Measurements from ENCODE around the gene SIL1. TPM values are rescaled to one million over a fixed set of nuclear protein-coding genes. Genes with fewer than 3 reads are reported as not detected.
A peak's percentile ranks its signal among the peaks of the same experiment; 100 is the strongest.
"Not testable (repeated sequence)": the region's sequence is repeated elsewhere in the genome, so short reads cannot be mapped to it uniquely, and the experiment has no call there.

Gene SIL1
- total RNA-seq, 1 donor from 2014 or later = 40.9 TPM

DNA sequence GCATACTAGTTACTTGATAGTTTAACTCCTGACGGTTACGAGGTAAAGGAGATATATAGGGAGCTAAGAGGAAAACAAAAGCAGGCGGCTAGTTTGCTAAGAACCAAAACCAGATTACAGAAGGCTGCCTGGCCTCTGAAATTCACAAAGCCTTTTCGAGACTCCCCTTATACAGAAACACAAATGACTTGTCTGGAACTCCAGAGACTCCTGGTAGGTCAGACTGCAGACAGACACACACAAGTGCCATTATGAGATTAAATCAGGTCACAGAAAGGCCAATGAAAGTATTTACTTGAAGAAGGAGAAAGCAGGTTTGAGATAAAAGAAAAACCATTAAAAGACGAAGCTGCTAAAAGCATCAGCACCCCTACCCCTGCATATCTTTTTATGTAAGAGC, 180.5 kb downstream of the SIL1 start:
- H3K27ac Mint-ChIP-seq = no peak overlapping the region
- H3K4me1 Mint-ChIP-seq (ENCODE audit: unreplicated experiment) = peaks cover 14% of the 10 kb centered on the region
- DNase-seq (ENCODE audit: extremely low spot score, unreplicated experiment) = no peak
- H3K4me3 Mint-ChIP-seq = no peak overlapping the region
- peaks cover 33% of the 10 kb centered on the region for H3K36me3 Mint-ChIP-seq
- TF ChIP-seq, protein P1, sequence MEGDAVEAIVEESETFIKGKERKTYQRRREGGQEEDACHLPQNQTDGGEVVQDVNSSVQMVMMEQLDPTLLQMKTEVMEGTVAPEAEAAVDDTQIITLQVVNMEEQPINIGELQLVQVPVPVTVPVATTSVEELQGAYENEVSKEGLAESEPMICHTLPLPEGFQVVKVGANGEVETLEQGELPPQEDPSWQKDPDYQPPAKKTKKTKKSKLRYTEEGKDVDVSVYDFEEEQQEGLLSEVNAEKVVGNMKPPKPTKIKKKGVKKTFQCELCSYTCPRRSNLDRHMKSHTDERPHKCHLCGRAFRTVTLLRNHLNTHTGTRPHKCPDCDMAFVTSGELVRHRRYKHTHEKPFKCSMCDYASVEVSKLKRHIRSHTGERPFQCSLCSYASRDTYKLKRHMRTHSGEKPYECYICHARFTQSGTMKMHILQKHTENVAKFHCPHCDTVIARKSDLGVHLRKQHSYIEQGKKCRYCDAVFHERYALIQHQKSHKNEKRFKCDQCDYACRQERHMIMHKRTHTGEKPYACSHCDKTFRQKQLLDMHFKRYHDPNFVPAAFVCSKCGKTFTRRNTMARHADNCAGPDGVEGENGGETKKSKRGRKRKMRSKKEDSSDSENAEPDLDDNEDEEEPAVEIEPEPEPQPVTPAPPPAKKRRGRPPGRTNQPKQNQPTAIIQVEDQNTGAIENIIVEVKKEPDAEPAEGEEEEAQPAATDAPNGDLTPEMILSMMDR (conservative IDR thresholded peaks at IDR 0.05) = no peak
- no peaks in the 10 kb centered on the region for H3K27me3 Mint-ChIP-seq
- peaks cover 10% of the 10 kb centered on the region for H3K9me3 Mint-ChIP-seq

DNA sequence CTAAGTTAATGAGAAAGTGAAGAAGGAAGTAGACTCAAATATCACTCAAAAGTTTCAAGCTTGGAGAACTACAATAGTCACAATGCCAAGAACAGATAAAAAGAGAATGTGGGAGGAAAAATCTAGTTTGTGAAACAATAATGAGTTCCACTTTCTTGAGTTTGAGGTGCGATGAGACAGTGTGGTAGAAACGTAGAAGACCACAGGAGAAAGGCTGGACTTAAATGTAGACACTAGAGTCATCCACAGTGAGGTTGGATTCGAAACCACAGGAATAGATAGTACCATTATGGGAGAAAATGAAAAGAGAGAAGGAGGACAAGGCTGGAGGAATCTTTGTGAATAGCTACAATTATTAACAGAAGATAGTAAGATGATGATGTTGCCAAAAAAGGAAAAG, 182.0 kb downstream of the SIL1 start:
- peaks cover 6% of the 10 kb centered on the region for H3K9me3 Mint-ChIP-seq
- H3K36me3 Mint-ChIP-seq = peaks cover 28% of the 10 kb centered on the region
- no peak for DNase-seq (ENCODE audit: extremely low spot score, unreplicated experiment)
- H3K4me1 Mint-ChIP-seq (ENCODE audit: unreplicated experiment) = peaks cover 13% of the 10 kb centered on the region
- H3K27ac Mint-ChIP-seq = no peak overlapping the region
- H3K4me3 Mint-ChIP-seq = no peak overlapping the region
- no peaks in the 10 kb centered on the region for H3K27me3 Mint-ChIP-seq
- TF ChIP-seq, protein P1 (conservative IDR thresholded peaks at IDR 0.05) = no peak

DNA sequence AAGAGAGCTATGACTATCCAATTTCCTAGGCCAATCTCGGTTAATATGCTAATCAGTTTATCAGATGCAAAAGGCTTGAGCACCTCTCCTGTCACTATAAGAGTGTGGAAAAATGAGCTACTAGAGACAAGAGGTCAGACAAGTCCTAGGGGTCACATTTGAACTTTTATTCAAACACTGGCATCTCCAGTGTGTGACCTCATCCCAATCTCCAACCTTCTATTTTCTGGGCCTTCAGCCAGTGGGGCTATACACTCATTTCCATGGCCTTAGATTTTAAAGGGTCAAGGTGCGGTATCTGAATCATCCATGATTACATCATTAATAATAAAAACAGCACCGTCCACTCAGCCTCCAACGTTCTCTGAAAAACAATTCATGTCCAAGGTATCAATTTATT, 183.4 kb downstream of the SIL1 start:
- TF ChIP-seq, protein P1 (conservative IDR thresholded peaks at IDR 0.05) = no peak
- peaks cover 6% of the 10 kb centered on the region for H3K9me3 Mint-ChIP-seq
- no peak for DNase-seq (ENCODE audit: extremely low spot score, unreplicated experiment)
- peaks cover 20% of the 10 kb centered on the region for H3K36me3 Mint-ChIP-seq
- H3K27ac Mint-ChIP-seq = no peak overlapping the region
- no peak overlapping the region for H3K4me3 Mint-ChIP-seq
- no peaks in the 10 kb centered on the region for H3K27me3 Mint-ChIP-seq
- H3K4me1 Mint-ChIP-seq (ENCODE audit: unreplicated experiment) = peaks cover 13% of the 10 kb centered on the region

DNA sequence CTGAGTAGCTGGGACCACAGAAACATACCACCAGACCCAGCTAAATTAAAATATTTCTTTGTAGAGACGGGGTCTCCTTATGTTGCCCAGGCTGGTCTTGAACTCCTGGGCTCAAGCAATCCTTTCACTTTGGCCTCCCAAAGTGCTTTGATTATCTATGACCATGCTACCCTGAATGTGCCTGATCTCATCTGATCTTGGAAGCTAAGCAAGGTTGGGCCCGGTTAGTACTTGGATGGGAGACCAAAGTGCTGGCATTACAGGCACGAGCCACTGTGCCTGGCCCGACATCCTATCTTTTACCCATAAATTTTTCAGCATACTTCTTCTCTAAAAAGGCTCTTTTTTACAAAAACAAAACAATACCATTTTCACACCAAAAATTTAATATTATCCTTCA, 186.0 kb downstream of the SIL1 start:
- DNase-seq (ENCODE audit: extremely low spot score, unreplicated experiment) = no peak
- Mint-ChIP-seq H3K9me3 (peaks cover 6% of the 10 kb centered on the region), H3K4me1 (ENCODE audit: unreplicated experiment) (peaks cover 6% of the 10 kb centered on the region), H3K27ac (peak overlapping the region; percentile 81), H3K4me3 (peak overlapping the region; percentile 86), H3K27me3 (no peaks in the 10 kb centered on the region), H3K36me3 (peaks cover 14% of the 10 kb centered on the region)
- TF ChIP-seq, protein P1 (conservative IDR thresholded peaks at IDR 0.05) = no peak

DNA sequence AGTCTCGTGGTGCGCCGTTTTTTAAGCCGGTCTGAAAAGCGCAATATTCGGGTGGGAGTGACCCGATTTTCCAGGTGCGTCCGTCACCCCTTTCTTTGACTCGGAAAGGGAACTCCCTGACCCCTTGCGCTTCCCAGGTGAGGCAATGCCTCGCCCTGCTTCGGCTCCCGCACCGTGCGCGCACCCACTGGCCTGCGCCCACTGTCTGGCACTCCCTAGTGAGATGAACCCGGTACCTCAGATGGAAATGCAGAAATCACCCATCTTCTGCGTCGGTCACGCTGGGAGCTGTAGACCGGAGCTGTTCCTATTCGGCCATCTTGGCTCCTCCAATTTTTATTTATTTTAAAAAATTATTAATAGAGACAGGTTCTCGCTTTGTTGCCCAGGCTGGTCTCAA, 187.0 kb downstream of the SIL1 start:
- H3K9me3 Mint-ChIP-seq; H3K4me1 Mint-ChIP-seq (ENCODE audit: unreplicated experiment); H3K27me3 Mint-ChIP-seq; H3K36me3 Mint-ChIP-seq; DNase-seq (ENCODE audit: extremely low spot score, unreplicated experiment): not testable (repeated sequence)
- H3K27ac Mint-ChIP-seq = peak overlapping the region; percentile 81
- peak overlapping the region; percentile 86 for H3K4me3 Mint-ChIP-seq

DNA sequence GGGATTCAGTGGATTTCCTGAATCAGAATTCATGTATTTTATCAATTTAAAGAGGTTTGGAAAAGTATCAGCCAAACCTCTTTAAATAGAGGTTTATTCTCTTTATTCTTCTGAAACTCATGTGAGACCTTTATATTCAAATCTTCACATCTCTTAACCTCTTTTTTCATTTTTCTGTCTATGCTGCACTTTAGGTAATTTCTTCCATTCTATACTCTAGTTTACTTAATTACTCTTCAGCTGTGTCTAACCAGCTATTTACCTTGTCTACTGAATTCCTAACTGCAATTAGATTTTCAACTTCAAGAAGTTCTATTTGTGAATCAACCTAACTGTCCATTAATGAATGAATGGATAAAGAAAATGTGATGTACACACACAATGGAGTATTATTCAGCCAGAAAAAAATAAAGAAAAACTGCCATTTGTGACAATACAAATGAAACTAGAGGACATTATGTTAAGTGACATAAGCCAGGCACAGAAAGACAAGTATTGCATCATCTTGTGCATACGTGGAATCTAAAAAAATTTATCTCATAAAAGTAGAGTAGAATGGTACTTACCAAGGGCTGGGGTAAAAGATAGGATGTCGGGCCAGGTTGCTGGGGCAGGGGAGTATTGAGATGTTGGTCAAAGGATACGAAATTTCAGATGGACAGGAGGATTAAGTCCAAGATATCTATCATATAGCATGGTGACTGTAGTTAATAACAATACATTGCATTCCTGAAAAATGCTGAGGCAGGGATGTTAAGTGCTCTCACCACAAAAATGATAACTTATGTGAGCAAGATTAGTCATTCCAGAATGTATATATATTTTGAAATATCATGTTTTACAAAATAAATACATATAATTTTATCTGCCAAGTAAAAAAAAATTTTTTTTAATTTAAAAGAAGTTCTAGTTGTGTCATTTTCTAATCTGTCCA, 193.5 kb downstream of the SIL1 start:
- Mint-ChIP-seq H3K36me3 (peaks cover 19% of the 10 kb centered on the region), H3K9me3 (no peaks in the 10 kb centered on the region), H3K27me3 (no peaks in the 10 kb centered on the region), H3K4me1 (ENCODE audit: unreplicated experiment) (peaks cover 4% of the 10 kb centered on the region), H3K27ac (no peak overlapping the region), H3K4me3 (no peak overlapping the region)
- DNase-seq (ENCODE audit: extremely low spot score, unreplicated experiment) = no peak
- TF ChIP-seq, protein P1 (conservative IDR thresholded peaks at IDR 0.05) = no peak

Data from type B pancreatic cell (in vitro differentiated cells).